Central memory CD4-positive, alpha-beta T cell (primary cell): ENCODE data around the gene SMIM26.
A peak's percentile ranks its signal among the peaks of the same experiment; 100 is the strongest.

Source experiments
- DNase-seq: peaks from one replicate; pipeline ENCODE4 v3.0.0; 2022

SMIM26 gene

GRCh38 chr20:18585134-18585533 lies 17.9 kb downstream of the SMIM26 start:
- no peak for DNase-seq

GRCh38 chr20:18587665-18588573 lies 20.7 kb downstream of the SMIM26 start, which contains the start of gene DTD1:
TSS of gene DTD1 (plus strand) at chr20:18588054. CDS start at chr20:18588073, 19 bp downstream.
- peak; percentile 58 for DNase-seq

DNA sequence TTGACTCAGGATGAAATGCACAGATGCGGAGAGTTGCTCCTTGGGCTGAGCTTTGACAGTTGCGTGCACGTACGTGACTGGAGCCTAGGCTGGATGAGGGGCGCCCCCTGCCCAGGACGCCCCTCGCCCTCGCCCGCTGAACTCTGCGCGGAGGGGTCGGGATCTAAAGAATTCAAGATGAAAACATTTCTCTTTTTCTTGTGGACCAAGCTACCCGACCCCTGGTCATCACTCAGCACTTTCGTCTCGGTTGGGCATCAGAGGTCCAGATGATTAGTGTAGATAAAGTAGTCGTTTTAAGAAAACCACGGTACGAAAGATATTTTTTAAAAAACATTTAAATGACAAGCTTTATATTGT lies 21.3 kb downstream of the SMIM26 start:
- no peak for DNase-seq

- DNase-seq: no peak
These were observed 22.9 kb downstream of the SMIM26 start for GRCh38 chr20:18589941-18590674.

DNA sequence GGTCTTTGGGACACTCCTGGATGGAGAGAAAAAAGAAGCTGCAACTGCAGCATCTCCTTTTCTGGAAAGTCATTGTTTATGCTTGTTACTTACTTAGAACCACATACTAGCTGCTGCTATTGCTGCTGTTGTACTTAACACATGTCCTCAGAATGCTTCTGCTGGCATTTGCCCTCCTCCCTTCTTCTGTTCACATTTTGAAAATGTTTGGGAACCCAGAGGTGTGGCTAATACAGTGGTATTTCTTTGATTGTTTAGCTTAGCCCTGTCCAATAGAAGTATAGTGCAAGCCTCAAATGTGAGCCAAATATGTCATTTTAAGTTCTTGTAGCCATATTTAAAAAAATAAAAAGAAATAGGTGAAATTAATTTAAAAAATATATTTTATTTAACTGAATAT lies 29.0 kb downstream of the SMIM26 start:
- DNase-seq: no peak

- DNase-seq: no peak
These were observed 42.5 kb downstream of the SMIM26 start for GRCh38 chr20:18609741-18610140.

DNA sequence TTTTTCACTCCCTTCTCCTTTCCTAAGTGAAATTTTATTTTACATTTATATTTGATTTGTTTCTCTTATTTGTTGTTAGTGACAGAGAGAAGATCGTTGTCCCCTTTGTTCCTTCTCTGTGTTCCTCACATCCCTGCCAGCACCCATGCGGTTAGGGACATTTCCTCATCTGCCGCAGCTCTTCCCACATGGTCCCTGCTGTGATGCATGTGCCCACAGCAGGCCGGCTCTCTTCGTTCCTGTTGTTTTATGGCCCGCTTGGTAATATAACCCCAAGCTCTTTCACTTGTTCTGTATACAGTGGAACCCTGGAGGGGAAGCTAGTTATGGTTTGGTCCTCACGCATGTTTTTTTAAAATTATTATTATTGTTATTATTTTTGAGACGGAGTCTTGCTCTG lies 44.3 kb downstream of the SMIM26 start:
- no peak for DNase-seq

DNA sequence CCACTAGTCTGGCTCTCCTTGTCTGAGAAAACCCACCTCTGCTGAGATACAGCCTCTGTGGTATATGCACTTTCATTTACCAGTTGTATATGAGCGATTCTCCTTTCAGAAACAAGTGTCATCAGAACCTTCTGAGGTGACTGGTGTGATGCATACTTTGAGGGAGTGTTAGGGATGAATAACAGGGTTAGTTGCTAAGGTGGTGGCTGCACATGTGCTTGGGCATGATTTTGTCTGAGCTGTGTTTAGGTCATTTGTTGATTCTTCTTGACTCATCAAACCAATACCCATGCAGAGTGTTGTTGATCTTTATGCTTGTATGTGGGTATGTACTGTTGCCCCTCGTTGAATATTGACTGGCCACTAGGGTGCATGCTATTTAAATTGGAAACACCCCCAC lies 46.3 kb downstream of the SMIM26 start:
- DNase-seq: no peak

DNA sequence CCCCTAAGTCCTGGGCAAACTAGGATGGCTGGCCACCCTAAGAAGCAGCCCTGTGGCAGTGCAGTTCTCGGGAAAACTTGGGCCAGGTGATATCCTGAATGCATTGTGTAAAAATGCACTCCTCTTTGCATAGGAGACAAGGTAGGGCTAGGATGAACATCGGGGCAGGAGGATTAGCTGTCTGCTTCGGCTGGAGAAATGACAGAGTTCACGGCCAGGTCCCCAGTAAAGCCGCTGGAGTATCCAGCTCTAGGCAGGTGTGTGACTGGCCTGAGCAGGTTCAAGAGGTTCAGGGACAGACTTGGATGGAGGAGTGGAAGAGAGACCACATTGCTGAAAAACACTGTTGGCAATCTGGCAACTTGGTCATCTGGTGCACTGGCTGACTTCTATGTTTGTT lies 47.0 kb downstream of the SMIM26 start:
- no peak for DNase-seq

DNA sequence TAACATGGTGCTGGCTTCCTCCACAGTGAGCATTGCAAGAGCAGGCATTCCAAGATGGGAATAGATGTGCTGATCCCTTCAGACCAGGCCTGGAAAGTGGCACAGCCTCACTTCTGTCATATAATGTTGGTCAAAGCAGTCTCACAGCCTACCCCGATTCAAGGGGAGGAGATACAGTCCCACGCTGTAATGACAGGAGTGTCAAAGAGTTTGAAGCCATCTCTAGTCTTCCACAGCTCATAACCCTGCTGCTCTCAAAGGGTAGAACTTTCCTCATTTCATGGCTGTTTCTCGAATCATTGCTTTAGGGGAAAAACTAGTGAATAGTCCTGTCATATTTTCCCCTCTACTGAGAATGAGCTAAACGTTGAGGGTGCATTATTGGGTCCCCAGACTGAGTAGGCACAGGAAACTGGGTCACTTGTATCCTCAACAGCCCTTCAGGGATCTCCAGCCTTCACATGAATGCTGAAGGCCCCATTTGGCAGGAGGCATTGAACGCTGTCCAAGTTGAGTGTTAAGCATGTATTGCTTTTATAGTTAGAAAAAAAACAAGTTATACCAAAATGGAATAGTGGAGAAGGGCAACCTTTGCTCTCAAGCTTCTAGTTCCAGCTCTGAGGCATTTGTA lies 47.9 kb downstream of the SMIM26 start:
- no peak for DNase-seq
